ENCODE results near the gene KCNH2.
"Not testable (repeated sequence)": the region's sequence is repeated elsewhere in the genome, so short reads cannot be mapped to it uniquely, and the experiment has no call there.

KCNH2 gene

GRCh38 chr7:150978126-150978789, at the start of gene KCNH2:
KCNH2 (minus strand) TSS chr7:150978321; CDS start chr7:150977913, 408 bp downstream.
- in situ Hi-C loops (cut with HindIII; ENCODE audit: low sequenced_read_pairs) = no loop called here
- TF ChIP-seq CTCF (IDR thresholded peaks at IDR 0.05; ENCODE audit: low read depth, low read length, missing control alignments) = no peak
- no peak for DNase-seq (ENCODE audit: low read depth)
- peak within 1 kb of the TSS; percentile 23 for H3K4me3 ChIP-seq (ENCODE audit: low read depth, low read length)

GRCh38 chr7:151027728-151028130, 49.6 kb upstream of the KCNH2 start:
- H3K4me3 ChIP-seq (ENCODE audit: low read depth, low read length) = peak overlapping the region; percentile 84
- in situ Hi-C loops (cut with HindIII; ENCODE audit: low sequenced_read_pairs); DNase-seq (ENCODE audit: low read depth): not testable (repeated sequence)

- H3K4me3 ChIP-seq (ENCODE audit: low read depth, low read length); DNase-seq (ENCODE audit: low read depth); in situ Hi-C loops (cut with HindIII; ENCODE audit: low sequenced_read_pairs): not testable (repeated sequence)
Measured at GRCh38 chr7:151026771-151027727, 48.9 kb upstream of the KCNH2 start.

GRCh38 chr7:151025924-151026671, 48.0 kb upstream of the KCNH2 start:
- no peak for TF ChIP-seq CTCF (IDR thresholded peaks at IDR 0.05; ENCODE audit: low read depth, low read length, missing control alignments)
- DNase-seq (ENCODE audit: low read depth) = no peak
- in situ Hi-C loops (cut with HindIII; ENCODE audit: low sequenced_read_pairs) = no loop called here
- no peak overlapping the region for H3K4me3 ChIP-seq (ENCODE audit: low read depth, low read length)

- DNase-seq (ENCODE audit: low read depth) = no peak
Measured at GRCh38 chr7:151024435-151025056, 46.4 kb upstream of the KCNH2 start, which contains the start of gene ATG9B. ATG9B (minus strand) TSS chr7:151024494; CDS start chr7:151024423, 71 bp downstream.

GRCh38 chr7:151023232-151023631, 45.1 kb upstream of the KCNH2 start:
- no peak for DNase-seq (ENCODE audit: low read depth)
- TF ChIP-seq CTCF (IDR thresholded peaks at IDR 0.05; ENCODE audit: low read depth, low read length, missing control alignments) = no peak
- H3K4me3 ChIP-seq (ENCODE audit: low read depth, low read length) = no peak overlapping the region
- in situ Hi-C loops (cut with HindIII; ENCODE audit: low sequenced_read_pairs) = no loop called here

More at GRCh38 chr7:151024435-151025056, 46.4 kb upstream of the KCNH2 start, which contains the start of gene ATG9B:
- H3K4me3 ChIP-seq (ENCODE audit: low read depth, low read length) = no peak within 1 kb of the TSS
- TF ChIP-seq CTCF (IDR thresholded peaks at IDR 0.05; ENCODE audit: low read depth, low read length, missing control alignments) = no peak
- in situ Hi-C loops (cut with HindIII; ENCODE audit: low sequenced_read_pairs) = no loop called here

GRCh38 chr7:151020231-151020630, 42.1 kb upstream of the KCNH2 start:
- in situ Hi-C loops (cut with HindIII; ENCODE audit: low sequenced_read_pairs) = no loop called here
- TF ChIP-seq CTCF (IDR thresholded peaks at IDR 0.05; ENCODE audit: low read depth, low read length, missing control alignments) = no peak
- DNase-seq (ENCODE audit: low read depth) = no peak
- H3K4me3 ChIP-seq (ENCODE audit: low read depth, low read length) = no peak overlapping the region
